Epithelial cell of esophagus (primary cell): Measurements from ENCODE around the gene CPA1.

ENCODE experiments used
- DNase-seq: peaks from one replicate; pipeline ENCODE4 v3.0.0; 2010; ENCODE audit warnings: low read depth
- H3K4me3 ChIP-seq: 2 replicates; pipeline ENCODE4 v1.5.1; 2011; ENCODE audit warnings: mild to moderate bottlenecking, low read length, control low read depth
- TF ChIP-seq, protein P1 (sequence below): IDR thresholded peaks from 2 replicates; pipeline ENCODE4 v1.5.1; 2011; ENCODE audit warnings: low read depth, mild to moderate bottlenecking, low read length, control low read depth, inconsistent platforms; ENCODE audit not compliant: insufficient read depth; ENCODE audit errors: missing control alignments

CPA1 gene

DNA sequence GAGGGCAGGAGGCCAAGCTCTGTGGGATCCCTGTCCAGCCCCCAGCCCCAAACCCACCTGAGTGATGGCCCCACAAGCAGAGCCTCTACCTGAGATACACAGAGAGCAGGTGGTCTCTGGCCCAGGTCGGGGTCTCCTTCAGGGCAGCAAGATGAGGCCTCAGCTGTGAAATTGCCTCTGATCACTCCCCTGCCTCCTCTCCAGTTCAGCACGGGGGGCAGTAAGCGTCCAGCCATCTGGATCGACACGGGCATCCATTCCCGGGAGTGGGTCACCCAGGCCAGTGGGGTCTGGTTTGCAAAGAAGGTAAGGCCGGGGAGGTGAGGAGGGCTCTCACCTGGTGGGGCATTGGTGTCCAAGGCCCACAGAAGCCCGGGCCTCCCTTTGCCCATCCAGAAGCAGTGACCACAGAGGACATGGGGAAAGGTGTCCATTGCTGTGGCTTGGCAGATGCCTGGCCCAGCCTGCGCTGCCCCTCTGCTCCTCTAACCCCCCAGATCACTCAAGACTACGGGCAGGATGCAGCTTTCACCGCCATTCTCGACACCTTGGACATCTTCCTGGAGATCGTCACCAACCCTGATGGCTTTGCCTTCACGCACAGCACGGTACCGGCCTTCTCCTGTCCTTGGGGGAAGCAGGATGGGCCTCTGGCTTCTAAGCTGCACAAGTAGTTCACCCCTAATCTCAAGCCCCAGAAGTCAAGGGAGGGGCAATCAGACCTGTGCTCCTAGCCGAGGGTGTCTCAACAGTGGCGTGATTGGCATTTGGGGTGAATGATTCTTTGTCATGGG lies 3.1 kb downstream of the CPA1 start:
- no peak overlapping the region for H3K4me3 ChIP-seq
- DNase-seq = no peak
- TF ChIP-seq, protein P1, sequence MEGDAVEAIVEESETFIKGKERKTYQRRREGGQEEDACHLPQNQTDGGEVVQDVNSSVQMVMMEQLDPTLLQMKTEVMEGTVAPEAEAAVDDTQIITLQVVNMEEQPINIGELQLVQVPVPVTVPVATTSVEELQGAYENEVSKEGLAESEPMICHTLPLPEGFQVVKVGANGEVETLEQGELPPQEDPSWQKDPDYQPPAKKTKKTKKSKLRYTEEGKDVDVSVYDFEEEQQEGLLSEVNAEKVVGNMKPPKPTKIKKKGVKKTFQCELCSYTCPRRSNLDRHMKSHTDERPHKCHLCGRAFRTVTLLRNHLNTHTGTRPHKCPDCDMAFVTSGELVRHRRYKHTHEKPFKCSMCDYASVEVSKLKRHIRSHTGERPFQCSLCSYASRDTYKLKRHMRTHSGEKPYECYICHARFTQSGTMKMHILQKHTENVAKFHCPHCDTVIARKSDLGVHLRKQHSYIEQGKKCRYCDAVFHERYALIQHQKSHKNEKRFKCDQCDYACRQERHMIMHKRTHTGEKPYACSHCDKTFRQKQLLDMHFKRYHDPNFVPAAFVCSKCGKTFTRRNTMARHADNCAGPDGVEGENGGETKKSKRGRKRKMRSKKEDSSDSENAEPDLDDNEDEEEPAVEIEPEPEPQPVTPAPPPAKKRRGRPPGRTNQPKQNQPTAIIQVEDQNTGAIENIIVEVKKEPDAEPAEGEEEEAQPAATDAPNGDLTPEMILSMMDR = no peak

DNA sequence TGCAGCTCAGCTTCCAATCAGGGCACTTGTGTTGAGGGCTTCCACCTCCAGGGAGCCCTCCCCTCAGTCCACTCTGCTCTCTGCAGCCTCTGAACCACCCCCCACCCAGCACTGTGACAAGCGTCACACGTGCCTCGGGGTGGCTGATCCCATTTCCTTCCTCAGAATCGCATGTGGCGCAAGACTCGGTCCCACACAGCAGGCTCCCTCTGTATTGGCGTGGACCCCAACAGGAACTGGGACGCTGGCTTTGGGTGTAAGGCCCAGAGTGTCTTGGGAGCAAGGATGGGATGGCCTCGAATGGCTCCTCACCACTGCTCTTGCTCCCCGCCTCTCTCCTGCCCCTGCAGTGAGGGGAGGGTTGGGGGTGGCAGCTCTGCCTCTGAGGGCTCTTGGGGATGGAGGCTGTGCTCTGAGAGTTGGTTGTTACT lies 4.1 kb downstream of the CPA1 start:
- no peak for DNase-seq
- H3K4me3 ChIP-seq = no peak overlapping the region
- TF ChIP-seq, protein P1 = no peak

DNA sequence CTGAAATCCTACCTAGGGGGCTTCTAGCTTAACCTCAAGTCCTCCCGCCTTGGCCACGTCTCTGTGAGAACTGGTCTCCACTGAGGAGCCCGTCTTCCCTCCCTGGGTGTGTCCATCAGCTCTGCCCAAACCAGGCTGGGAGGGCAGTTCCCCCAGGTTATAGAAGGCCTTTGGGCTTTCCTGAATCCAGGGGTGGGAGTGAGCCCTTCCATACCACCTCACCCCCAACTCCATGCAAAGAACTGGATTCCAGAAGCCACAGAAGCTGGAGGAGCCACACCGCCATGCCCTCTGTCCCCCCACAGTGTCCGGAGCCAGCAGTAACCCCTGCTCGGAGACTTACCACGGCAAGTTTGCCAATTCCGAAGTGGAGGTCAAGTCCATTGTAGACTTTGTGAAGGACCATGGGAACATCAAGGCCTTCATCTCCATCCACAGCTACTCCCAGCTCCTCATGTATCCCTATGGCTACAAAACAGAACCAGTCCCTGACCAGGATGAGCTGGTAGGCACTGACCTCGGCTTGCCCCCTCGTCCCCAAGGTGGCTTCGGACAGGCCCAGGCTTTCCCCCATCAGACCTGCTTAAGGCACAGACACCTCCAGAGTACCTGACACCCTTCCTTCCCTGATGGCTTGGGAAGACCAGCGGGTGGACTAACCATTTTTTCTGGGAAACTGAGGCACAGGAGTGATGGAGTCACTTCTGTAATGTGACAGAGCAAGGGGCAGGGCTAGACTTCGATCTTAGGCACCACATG lies 4.7 kb downstream of the CPA1 start:
- DNase-seq = no peak
- TF ChIP-seq, protein P1 = no peak
- H3K4me3 ChIP-seq = no peak overlapping the region

DNA sequence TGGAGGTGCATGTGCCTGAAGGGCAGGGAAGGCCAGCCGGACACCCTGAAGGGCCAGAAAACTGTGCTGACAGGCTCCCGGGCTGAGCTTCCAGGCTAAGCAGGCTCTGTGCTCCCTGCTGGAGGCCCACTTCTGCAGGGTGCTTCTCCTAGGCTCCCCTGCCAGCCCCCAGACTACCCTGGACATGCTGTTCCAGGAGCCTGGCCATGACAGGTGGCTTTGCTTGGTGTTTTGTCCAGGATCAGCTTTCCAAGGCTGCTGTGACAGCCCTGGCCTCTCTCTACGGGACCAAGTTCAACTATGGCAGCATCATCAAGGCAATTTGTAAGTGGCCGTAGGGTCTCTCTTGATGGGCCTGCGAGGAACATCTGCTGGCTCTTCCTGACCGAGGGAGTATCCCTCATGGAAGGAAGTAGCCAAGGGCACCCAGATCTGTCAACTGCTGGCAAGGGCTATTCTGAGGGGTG lies 5.3 kb downstream of the CPA1 start:
- TF ChIP-seq, protein P1 = no peak
- DNase-seq = no peak
- H3K4me3 ChIP-seq = no peak overlapping the region

DNA sequence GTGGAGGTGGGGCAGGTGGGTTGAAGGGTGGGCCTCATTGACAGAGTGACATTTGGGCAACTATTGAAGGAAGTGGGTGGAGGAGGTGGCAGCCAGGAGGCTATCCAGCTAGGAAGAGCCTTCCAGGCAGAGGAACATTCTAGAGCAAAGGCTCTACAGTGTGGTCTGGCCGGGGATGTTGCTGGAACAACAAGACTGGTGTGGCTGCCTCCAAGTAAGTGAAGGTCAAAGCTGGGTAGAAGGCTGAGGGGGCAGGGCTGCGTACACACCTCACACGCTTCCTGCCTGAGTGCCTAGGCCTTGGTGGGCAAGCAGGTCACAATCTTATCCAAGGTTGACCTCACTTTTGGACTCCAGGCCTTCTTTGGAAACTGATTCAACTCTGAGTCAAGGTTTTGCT lies 6.6 kb downstream of the CPA1 start:
- no peak for DNase-seq
- H3K4me3 ChIP-seq = no peak overlapping the region
- TF ChIP-seq, protein P1 = no peak

DNA sequence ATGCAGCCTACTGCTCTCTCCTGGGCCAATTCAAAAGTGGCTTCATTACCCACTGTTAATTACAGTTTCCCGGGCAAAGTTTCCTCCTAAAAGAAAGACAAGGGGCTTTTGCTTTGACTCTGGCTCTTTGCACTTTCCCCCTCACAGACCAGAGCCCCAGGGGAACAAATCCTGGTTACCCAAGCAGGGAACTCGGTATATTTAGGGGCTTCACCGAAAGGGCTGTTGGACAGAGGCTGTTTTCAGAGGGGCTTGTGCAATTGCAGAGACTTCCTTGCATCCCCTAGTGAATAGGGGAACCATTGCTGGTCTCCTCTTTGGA lies 7.0 kb downstream of the CPA1 start:
- TF ChIP-seq, protein P1 = no peak
- no peak for DNase-seq

More for the DNA sequence above, 7.0 kb downstream of the CPA1 start:
- H3K4me3 ChIP-seq = no peak overlapping the region
